ENCODE results near the gene OSBPL9. TPM values are rescaled to one million over a fixed set of nuclear protein-coding genes. Genes with fewer than 3 reads are reported as not detected.

The OSBPL9 gene
- total RNA-seq, 1 experiment from 2014 or later: 61.9 TPM

GRCh38 chr1:51733793-51734522, 117.1 kb downstream of the OSBPL9 start:
- peak in 1 of 2 experiments; percentile 8 for DNase-seq
- no peaks in the 10 kb centered on the region for H3K9me3 ChIP-seq
- H3K4me1 Mint-ChIP-seq (ENCODE audit: low read depth, unreplicated experiment): peaks cover 29% of the 10 kb centered on the region
- no peak overlapping the region for H3K4me3 Mint-ChIP-seq (ENCODE audit: unreplicated experiment)
- ChIA-PET CTCF (no interaction called here), POLR2A (no interaction called here)
- no peaks in the 10 kb centered on the region for H3K27me3 ChIP-seq (replicated peaks; ENCODE audit: control insufficient read depth, insufficient read depth, low read length)
- BruUV-seq (replicated peaks): no TSS peak
- no peak for TF ChIP-seq CTCF (IDR thresholded peaks at IDR 0.05; ENCODE audit: insufficient read depth in 1 of 2, low read depth in 1 of 2, low read length in 1 of 2, severe bottlenecking in 1 of 2, unreplicated experiment in 1 of 2)
- no peak overlapping the region for H3K4me3 ChIP-seq (ENCODE audit: low read depth, low read length)
- peaks cover 6% of the 10 kb centered on the region for H3K36me3 Mint-ChIP-seq (ENCODE audit: insufficient read depth, unreplicated experiment)
- H3K27ac Mint-ChIP-seq (ENCODE audit: unreplicated experiment): no peak overlapping the region
- H3K36me3 ChIP-seq (ENCODE audit: control insufficient read depth, insufficient read depth, low read length): no peaks in the 10 kb centered on the region; the same call in 1 of the 2 replicates
- intact Hi-C loops (cut with micrococcal nuclease; ENCODE audit: unreplicated experiment): no loop called here
- H3K9me3 Mint-ChIP-seq (ENCODE audit: unreplicated experiment): no peaks in the 10 kb centered on the region
- H3K4me1 ChIP-seq: peaks cover 40% of the 10 kb centered on the region
- H3K27me3 Mint-ChIP-seq (ENCODE audit: insufficient read depth, unreplicated experiment): no peaks in the 10 kb centered on the region

GRCh38 chr1:51734896-51735745, 118.2 kb downstream of the OSBPL9 start:
- CTCF ChIA-PET: no interaction called here
- no TSS peak for BruUV-seq (replicated peaks)
- Mint-ChIP-seq H3K4me1 (ENCODE audit: low read depth, unreplicated experiment) (peaks cover 29% of the 10 kb centered on the region), H3K9me3 (ENCODE audit: unreplicated experiment) (no peaks in the 10 kb centered on the region), H3K27me3 (ENCODE audit: insufficient read depth, unreplicated experiment) (no peaks in the 10 kb centered on the region), H3K4me3 (ENCODE audit: unreplicated experiment) (no peak overlapping the region), H3K36me3 (ENCODE audit: insufficient read depth, unreplicated experiment) (no peaks in the 10 kb centered on the region), H3K27ac (ENCODE audit: unreplicated experiment) (peak overlapping the region; percentile 55)
- Histone ChIP-seq H3K9me3 (no peaks in the 10 kb centered on the region), H3K4me1 (peaks cover 40% of the 10 kb centered on the region), H3K4me3 (ENCODE audit: low read depth, low read length) (no peak overlapping the region), H3K36me3 (ENCODE audit: control insufficient read depth, insufficient read depth, low read length) (no peaks in the 10 kb centered on the region; the same call in 1 of the 2 replicates), H3K27me3 (replicated peaks; ENCODE audit: control insufficient read depth, insufficient read depth, low read length) (no peaks in the 10 kb centered on the region)
- intact Hi-C loops (cut with micrococcal nuclease; ENCODE audit: unreplicated experiment): no loop called here
- DNase-seq: no peak
- POLR2A ChIA-PET: no interaction called here
- TF ChIP-seq CTCF (IDR thresholded peaks at IDR 0.05; ENCODE audit: insufficient read depth in 1 of 2, low read depth in 1 of 2, low read length in 1 of 2, severe bottlenecking in 1 of 2, unreplicated experiment in 1 of 2): no peak

- BruUV-seq (replicated peaks): no TSS peak
- no peaks in the 10 kb centered on the region for H3K27me3 Mint-ChIP-seq (ENCODE audit: insufficient read depth, unreplicated experiment)
- ChIA-PET CTCF (no interaction called here), POLR2A (no interaction called here)
- TF ChIP-seq CTCF (IDR thresholded peaks at IDR 0.05; ENCODE audit: insufficient read depth in 1 of 2, low read depth in 1 of 2, low read length in 1 of 2, severe bottlenecking in 1 of 2, unreplicated experiment in 1 of 2): no peak
- intact Hi-C loops (cut with micrococcal nuclease; ENCODE audit: unreplicated experiment): no loop called here
- no peak overlapping the region for H3K27ac Mint-ChIP-seq (ENCODE audit: unreplicated experiment)
- H3K4me1 Mint-ChIP-seq (ENCODE audit: low read depth, unreplicated experiment): peaks cover 29% of the 10 kb centered on the region
- no peaks in the 10 kb centered on the region; the same call in 1 of the 2 replicates for H3K36me3 ChIP-seq (ENCODE audit: control insufficient read depth, insufficient read depth, low read length)
- no peaks in the 10 kb centered on the region for H3K9me3 ChIP-seq
- no peak overlapping the region for H3K4me3 ChIP-seq (ENCODE audit: low read depth, low read length)
- H3K36me3 Mint-ChIP-seq (ENCODE audit: insufficient read depth, unreplicated experiment): no peaks in the 10 kb centered on the region
- H3K4me3 Mint-ChIP-seq (ENCODE audit: unreplicated experiment): no peak overlapping the region
- DNase-seq: no peak
- no peaks in the 10 kb centered on the region for H3K27me3 ChIP-seq (replicated peaks; ENCODE audit: control insufficient read depth, insufficient read depth, low read length)
- H3K9me3 Mint-ChIP-seq (ENCODE audit: unreplicated experiment): no peaks in the 10 kb centered on the region
- peaks cover 40% of the 10 kb centered on the region for H3K4me1 ChIP-seq
Observed at GRCh38 chr1:51735746-51736254, 118.9 kb downstream of the OSBPL9 start.
